Measurements from ENCODE around the gene APOA4.
"Not testable (repeated sequence)": the region's sequence is repeated elsewhere in the genome, so short reads cannot be mapped to it uniquely, and the experiment has no call there.

Gene APOA4

DNA sequence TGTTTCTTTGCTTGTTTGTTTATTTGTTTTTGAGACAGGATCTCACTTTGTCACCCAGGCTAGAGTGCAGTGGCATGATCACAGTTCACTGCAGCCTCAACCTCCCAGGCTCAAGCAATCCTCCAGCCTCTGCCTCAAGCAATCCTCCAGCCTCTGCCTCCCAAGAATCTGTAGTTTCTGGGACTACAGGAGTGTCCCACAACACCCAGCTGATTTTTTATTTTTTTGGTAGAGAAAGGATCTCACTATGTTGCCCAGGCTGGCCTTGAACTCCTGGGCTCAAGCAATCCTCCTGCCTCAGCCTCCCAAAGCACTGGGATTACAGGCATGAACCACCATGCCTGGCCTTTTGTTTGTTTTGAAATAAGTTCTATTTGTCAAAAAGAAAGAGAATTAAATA lies 21.4 kb downstream of the APOA4 start:
- not testable (repeated sequence) for DNase-seq (ENCODE audit: low read depth)

- no peak for DNase-seq (ENCODE audit: low read depth)
Observed at GRCh38 chr11:116800610-116801009, 22.5 kb downstream of the APOA4 start.

DNA sequence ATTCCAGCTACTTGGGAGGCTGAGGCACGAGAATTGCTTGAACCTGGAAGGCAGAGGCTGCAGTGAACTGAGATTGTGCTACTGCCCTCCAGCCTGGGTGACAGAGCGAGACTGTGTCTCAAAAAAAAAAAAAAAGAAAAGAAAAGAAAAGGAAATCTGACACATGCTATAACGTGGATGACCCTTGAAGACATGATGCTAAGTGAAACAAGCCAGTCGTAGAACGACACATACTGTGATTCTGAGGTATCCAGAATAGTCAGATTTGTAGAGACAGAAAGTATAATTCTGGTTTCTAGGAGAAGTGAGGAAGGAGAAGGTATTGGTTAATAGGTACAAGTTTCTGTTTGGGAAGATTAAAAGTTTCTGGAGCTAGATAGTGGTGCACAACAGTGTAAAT lies 24.7 kb downstream of the APOA4 start:
- DNase-seq (ENCODE audit: low read depth): no peak

DNA sequence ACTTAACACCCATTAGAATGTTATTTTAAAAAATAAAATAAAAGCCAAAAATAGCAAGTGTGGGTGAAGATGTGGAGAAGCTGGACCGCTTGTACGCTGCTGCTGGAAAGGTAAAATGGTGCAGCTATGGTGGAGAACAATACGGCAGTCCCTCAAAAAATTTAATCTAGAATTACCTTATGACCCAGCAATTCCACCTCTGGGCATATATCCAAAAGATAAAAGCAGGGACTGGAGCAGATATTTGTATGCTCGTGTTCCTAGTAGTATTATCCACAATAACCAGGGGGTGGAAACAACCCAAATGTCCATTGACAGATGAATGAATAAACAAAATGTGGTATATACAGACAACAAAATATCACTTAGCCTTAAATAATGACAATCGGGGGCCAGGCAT lies 25.3 kb downstream of the APOA4 start:
- DNase-seq (ENCODE audit: low read depth): no peak

DNA sequence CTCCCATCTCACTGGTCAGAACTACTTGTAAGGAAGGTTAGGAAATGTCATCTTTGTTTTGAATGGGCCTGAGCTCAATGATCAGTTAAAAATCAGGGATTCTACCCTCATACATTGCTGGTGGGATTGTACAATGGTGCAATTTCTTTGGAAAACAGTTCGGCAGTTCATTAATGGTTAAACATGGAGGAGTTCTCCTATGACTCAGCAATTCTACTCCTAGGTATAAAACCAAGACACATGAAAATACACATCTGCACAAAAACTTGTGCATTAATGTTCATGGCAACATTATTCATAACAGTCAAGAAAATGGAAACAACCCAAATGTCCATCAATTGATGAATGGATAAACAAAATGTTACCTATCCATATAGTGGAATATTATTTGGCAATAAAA lies 26.6 kb downstream of the APOA4 start:
- no peak for DNase-seq (ENCODE audit: low read depth)

DNA sequence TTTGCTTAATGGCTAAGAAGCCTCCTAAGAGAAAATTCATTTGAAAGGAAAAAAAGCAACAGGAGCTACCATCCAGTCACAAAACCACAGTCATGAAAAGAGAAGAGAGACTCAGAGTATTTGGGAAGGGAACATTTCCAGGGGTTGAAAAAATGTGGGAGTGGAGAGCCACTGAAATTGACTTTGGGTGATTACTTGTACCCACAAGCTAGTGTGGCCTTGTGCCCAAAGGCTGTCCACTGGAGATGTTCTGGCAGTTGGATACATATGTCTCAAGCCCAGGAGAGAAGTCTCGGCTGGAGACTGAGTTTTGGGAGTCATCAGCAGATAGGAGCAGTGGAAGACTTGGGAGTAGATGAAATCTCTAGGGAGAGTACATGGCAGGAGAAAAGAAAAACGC lies 28.3 kb downstream of the APOA4 start:
- no peak for DNase-seq (ENCODE audit: low read depth)

DNA sequence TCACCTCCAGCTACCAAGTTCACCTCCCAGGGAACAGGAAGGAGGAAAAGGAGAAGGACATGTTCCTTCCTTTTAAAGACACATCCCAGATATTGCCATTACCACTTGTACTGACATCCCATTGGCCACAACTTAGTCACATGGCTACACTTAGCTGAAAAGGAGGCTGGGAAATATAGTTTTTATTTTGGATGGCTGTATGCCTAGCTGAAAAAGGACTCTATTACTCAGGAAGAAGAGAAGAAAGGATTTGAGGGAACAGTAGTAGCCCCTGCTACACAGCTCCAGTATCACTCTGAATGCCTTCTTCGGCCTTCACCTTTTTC lies 29.4 kb downstream of the APOA4 start:
- DNase-seq (ENCODE audit: low read depth): no peak

- peak; percentile 48 for DNase-seq (ENCODE audit: low read depth)
Observed at GRCh38 chr11:116792869-116793771, 30.0 kb downstream of the APOA4 start.

DNA sequence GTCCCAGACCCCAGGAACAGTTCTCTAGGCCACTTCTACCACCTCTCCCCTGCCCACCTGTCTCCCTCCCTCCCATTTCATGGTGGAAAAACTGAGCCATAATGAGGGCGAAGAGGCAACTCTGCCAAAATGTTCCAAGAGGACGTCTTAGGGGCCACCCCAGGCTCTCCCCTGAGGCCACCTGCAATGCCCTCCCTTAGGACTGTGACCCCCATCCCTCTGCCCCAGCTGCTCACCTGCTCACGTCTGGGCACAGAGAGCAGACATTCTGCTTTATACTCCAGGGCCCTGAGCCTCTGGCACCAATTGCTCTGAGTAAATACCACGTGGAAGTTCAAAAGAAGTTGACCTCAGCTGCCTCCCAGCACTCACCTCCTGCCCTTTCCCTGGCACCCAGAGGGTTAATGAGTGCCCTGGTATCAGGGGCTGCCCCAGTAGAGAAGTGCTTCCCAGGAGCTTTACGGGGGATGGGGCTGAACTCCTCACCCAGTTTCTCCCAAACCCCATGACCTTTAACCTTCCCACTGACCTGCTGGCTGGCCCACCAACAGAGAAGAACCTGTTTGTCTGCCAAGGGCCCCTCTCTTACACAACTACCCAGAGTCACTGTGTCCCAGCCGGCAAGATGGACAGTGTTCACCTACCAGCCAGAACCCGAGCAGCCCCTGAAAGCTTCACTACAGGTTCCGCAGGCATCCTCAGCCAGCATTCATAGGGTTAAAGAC lies 30.8 kb downstream of the APOA4 start:
- DNase-seq (ENCODE audit: low read depth): no peak

DNA sequence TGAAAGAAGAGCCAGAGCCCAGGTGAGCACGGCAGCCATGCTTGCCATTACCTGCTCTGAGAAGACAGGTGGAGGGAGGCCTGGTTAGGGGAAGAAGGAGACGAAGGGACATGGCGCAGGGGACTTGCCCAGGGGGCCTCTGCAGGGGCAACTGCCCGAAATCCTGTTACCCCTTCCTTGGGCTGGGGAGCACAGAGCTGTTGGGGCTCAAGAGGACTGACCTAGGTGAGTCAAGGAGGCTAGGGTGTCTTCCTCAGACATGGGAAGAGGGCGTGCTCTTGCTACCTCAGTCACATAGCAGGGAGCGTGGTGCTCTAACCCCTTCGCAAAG lies 31.3 kb downstream of the APOA4 start, which contains the start of gene APOA5:
Gene APOA5 (minus strand): TSS at position 67 of the 331 bp plus-strand sequence. CDS start 19 bp downstream, at position 48.
- no peak for DNase-seq (ENCODE audit: low read depth)

DNA sequence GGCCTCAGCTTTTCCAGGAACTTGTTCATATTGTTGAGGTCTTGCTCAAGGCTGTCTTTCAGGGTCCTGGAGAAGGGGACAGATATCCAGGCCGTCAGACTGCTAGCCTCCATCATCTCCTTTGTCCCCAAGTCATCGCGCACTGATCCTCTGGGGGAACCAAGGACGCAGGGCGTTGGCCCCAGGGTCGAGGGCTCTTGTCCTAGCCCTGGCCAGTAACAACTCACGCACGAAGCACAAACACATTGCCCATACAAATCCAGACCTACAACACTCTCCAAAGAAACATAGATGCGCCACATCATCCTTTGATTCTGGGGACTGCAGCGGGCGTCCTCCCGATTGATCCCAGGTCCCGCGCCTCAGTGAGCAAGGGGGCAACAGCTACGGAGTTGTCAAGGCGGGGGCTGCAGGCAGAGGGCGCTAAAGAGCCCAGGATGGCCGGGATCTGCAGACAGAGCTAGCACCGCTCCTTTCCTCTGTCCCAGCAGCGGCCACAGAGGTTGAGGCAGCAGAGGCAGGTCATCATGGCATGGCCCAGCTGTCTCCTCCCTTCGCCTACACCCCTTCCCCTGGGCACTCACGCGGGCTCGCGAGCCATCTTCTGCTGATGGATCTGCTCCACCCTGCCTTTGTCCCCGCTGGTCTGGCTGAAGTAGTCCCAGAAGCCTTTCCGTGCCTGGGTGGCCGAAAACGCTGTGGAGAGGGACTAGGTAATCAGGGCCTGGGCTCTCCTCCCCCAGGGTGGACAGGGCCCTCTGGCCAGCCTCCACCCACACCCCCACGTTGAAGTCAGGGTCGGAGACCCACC lies 31.9 kb downstream of the APOA4 start:
- peak; percentile 42 for DNase-seq (ENCODE audit: low read depth)

- DNase-seq (ENCODE audit: low read depth): no peak
Observed at GRCh38 chr11:116790167-116791001, 32.7 kb downstream of the APOA4 start.

- DNase-seq (ENCODE audit: low read depth): no peak
Observed at GRCh38 chr11:116788975-116789374, 34.1 kb downstream of the APOA4 start.

DNA sequence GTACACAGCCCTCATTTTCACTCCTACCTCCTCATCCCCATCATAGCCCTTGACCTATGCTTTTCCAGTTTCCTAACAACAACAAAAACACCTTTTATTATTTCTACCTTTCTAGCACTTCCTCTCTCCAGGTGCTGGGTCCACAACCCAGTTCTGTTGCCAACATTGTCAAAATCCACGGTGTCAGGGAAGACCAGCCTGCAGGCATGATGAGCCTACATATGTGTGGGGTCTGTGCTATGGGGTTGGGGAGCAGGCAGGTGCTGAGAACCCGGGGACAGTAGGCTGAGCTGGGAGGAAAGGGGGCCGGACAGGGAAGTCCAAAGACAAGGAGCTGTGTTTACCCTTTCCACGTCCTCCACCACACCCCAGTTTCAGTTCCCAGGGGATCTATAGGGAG lies 34.6 kb downstream of the APOA4 start:
- no peak for DNase-seq (ENCODE audit: low read depth)

DNA sequence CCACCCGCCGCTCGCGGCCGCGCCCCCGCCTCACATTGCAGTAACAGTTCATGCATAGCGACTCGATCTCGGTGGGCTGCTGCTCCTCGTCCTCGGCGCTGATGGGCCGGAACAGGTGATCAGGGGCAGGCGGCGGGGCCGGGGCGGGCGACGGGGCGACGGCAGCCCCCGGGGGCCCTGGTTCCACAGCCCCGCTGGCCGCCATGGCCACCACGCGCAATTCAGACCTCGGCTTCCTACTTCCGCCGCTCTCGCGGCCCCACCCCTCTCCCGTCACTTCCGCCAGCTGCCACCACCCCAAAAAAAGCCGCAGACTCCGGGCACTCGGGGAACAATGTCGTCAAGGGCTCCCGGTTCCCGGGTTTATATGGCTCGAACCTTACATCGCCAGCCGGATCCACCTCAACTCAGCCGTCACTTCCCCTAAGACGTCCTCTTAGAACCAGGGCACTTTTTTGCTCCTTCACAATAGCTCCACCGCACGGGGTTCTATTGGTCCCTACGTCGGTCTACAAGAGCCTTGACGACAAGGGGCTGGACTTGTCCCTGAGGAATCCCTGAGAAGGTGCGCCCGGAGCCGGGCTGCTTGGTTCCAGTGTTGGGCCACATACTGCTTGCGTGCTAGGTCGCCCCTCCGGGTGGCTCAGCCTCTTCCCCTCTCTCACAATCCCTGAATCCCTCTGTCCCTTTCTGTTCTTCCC lies 35.2 kb downstream of the APOA4 start, which contains the start of gene ZPR1:
Gene ZPR1 (minus strand): TSS at position 238 of the 701 bp plus-strand sequence. CDS start 33 bp downstream, at position 205.
- peak; percentile 58 for DNase-seq (ENCODE audit: low read depth)

DNA sequence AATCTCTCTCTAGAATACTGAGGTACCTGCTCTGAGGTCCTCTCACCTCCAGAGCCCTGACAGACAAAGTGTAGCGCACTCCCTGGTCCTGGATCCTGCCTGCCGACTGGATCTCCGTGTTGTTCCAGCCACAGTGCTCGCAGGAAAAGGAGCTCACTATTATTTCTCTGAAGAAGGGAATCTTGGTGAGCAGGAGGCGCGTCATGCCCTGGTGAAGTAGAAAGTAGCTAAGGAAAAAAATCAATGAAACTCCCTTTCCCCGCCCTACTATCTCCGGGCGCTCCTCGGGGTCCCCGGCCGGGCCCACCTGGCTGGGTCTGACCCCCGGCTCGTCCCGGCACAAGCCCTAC lies 35.7 kb downstream of the APOA4 start:
- peak; percentile 21 for DNase-seq (ENCODE audit: low read depth)

GRCh38 chr11:116786966-116787365 lies 36.1 kb downstream of the APOA4 start:
- no peak for DNase-seq (ENCODE audit: low read depth)

GRCh38 chr11:116786326-116786725 lies 36.8 kb downstream of the APOA4 start:
- DNase-seq (ENCODE audit: low read depth): no peak

DNA sequence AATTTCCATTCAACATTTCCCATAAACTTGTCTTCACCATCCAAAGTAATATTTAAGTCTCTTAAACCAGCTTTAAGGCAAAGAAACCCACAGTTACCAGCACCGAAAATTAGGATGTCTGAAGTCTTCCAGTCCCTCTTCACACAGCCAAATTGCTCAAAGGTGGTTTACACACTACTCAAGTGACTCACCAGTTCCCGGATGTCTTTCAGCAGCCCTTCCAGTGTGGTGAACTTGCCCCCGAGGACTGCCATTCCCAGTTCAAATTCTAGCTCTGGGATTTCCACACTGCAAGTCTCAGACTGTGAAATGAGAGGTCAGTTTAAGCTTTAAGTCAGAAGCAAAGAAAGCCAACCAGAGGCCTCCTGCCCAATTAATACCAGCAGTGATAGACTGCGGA lies 40.4 kb downstream of the APOA4 start:
- peak; percentile 67 for DNase-seq (ENCODE audit: low read depth)

GRCh38 chr11:116778556-116778955 lies 44.5 kb downstream of the APOA4 start:
- peak; percentile 27 for DNase-seq (ENCODE audit: low read depth)

GRCh38 chr11:116777056-116777455 lies 46.0 kb downstream of the APOA4 start:
- DNase-seq (ENCODE audit: low read depth): peak; percentile 20

Data from iris pigment epithelial cell (primary cell).